DOHH2 (cell line): ENCODE measurements around the gene SRSF1.

Experiments
- H3F3A ChIP-seq: fragments of 200-600 bp; sonication (generic), shearing (Covaris generic); 2 replicates; pipeline ENCODE4 v1.6.0; 2016; ENCODE audit warnings: antibody characterized with exemption, mild to moderate bottlenecking; ENCODE audit not compliant: control insufficient read depth, insufficient read depth
- H3K27ac ChIP-seq: fragments of 200-600 bp; sonication (generic); 2 replicates; pipeline ENCODE4 v1.5.1; 2014; ENCODE audit warnings: low read depth, mild to moderate bottlenecking, low read length, moderate library complexity
- H3K27me3 ChIP-seq: fragments of 200-600 bp; sonication (generic); 2 replicates; pipeline ENCODE4 v1.6.1; 2014; ENCODE audit warnings: mild to moderate bottlenecking, low read length, mixed read lengths; ENCODE audit not compliant: control insufficient read depth
- H3K36me3 ChIP-seq: fragments of 200-600 bp; sonication (generic); 2 replicates; pipeline ENCODE4 v1.6.1; 2014; ENCODE audit warnings: mild to moderate bottlenecking, low read length, moderate library complexity, mixed read lengths; ENCODE audit not compliant: control insufficient read depth
- H3K4me1 ChIP-seq: fragments of 200-600 bp; sonication (generic); 2 replicates; pipeline ENCODE4 v1.6.1; 2014; ENCODE audit warnings: mild to moderate bottlenecking, low read length, mixed read lengths; ENCODE audit not compliant: control insufficient read depth
- H3K4me2 ChIP-seq: fragments of 200-600 bp; sonication (generic); 2 replicates; pipeline ENCODE4 v1.6.0; 2014; ENCODE audit warnings: mild to moderate bottlenecking, low read length, moderate library complexity
- H3K4me3 ChIP-seq: fragments of 200-600 bp; sonication (generic); 2 replicates; pipeline ENCODE4 v1.5.1; 2014; ENCODE audit warnings: mild to moderate bottlenecking, low read length, mixed read lengths
- H3K79me2 ChIP-seq: fragments of 200-600 bp; sonication (generic); 2 replicates; pipeline ENCODE4 v1.6.1; 2014; ENCODE audit warnings: mild to moderate bottlenecking, low read length, mixed read lengths; ENCODE audit not compliant: control insufficient read depth
- H3K9me2 ChIP-seq: fragments of 200-600 bp; sonication (generic); replicated peaks from 2 replicates; pipeline ENCODE4 v1.6.1; 2014; ENCODE audit warnings: mild to moderate bottlenecking, low read length, mixed read lengths; ENCODE audit not compliant: control insufficient read depth
- H3K9me3 ChIP-seq: fragments of 200-600 bp; sonication (generic); 2 replicates; pipeline ENCODE4 v1.6.1; 2014; ENCODE audit warnings: antibody characterized with exemption, low read length, mixed read lengths; ENCODE audit not compliant: control insufficient read depth, insufficient read depth
- H4K20me1 ChIP-seq: fragments of 200-600 bp; sonication (generic); 2 replicates; pipeline ENCODE4 v1.6.0; 2014; ENCODE audit warnings: low read depth, mild to moderate bottlenecking, antibody characterized with exemption, low read length, moderate library complexity; ENCODE audit not compliant: control insufficient read depth, insufficient read depth
- EZH2phosphoT487 ChIP-seq: fragments of 200-600 bp; sonication (generic); IDR thresholded peaks from 2 replicates; pipeline ENCODE4 v1.6.1; 2017; ENCODE audit warnings: borderline replicate concordance, mild to moderate bottlenecking, antibody characterized with exemption, low read length, moderate library complexity, mixed read lengths
- TF ChIP-seq, protein P1 (sequence below): fragments of 200-600 bp; sonication (generic); IDR thresholded peaks from one replicate; pipeline ENCODE4 v1.5.1; 2014; ENCODE audit warnings: antibody characterized with exemption, mild to moderate bottlenecking, low read depth, low read length; ENCODE audit not compliant: poor library complexity, severe bottlenecking

SRSF1 gene

DNA sequence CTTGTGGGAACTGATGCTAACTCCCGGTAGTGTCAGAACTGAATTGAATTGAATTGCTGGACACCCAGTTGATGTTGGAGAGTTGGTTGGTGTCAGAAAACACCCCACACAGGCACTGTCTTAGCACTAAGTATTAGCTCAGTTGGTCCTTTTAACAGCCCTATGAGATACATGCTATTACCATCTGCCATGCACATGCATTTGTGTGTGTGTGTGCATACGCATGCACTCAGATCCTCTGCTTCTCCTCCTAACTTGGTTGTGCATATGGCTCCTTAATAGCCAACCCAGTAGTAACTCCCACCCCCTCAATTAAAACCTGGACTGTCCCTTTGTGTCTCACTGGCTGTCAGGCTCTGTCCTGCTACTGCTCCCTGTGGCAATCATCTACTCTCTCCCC lies 43.9 kb upstream of the SRSF1 start:
- Histone ChIP-seq H3F3A (no peaks in the 10 kb centered on the region), H3K36me3 (no peaks in the 10 kb centered on the region), H4K20me1 (no peaks in the 10 kb centered on the region), H3K4me1 (no peaks in the 10 kb centered on the region), H3K79me2 (no peaks in the 10 kb centered on the region), H3K27ac (no peak overlapping the region), H3K9me2 (no peaks in the 10 kb centered on the region), H3K9me3 (no peaks in the 10 kb centered on the region), H3K4me2 (no peak overlapping the region), H3K4me3 (no peak overlapping the region), H3K27me3 (peaks cover 46% of the 10 kb centered on the region)
- TF ChIP-seq, protein P1, sequence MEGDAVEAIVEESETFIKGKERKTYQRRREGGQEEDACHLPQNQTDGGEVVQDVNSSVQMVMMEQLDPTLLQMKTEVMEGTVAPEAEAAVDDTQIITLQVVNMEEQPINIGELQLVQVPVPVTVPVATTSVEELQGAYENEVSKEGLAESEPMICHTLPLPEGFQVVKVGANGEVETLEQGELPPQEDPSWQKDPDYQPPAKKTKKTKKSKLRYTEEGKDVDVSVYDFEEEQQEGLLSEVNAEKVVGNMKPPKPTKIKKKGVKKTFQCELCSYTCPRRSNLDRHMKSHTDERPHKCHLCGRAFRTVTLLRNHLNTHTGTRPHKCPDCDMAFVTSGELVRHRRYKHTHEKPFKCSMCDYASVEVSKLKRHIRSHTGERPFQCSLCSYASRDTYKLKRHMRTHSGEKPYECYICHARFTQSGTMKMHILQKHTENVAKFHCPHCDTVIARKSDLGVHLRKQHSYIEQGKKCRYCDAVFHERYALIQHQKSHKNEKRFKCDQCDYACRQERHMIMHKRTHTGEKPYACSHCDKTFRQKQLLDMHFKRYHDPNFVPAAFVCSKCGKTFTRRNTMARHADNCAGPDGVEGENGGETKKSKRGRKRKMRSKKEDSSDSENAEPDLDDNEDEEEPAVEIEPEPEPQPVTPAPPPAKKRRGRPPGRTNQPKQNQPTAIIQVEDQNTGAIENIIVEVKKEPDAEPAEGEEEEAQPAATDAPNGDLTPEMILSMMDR: no peak
- no peak for TF ChIP-seq EZH2phosphoT487

DNA sequence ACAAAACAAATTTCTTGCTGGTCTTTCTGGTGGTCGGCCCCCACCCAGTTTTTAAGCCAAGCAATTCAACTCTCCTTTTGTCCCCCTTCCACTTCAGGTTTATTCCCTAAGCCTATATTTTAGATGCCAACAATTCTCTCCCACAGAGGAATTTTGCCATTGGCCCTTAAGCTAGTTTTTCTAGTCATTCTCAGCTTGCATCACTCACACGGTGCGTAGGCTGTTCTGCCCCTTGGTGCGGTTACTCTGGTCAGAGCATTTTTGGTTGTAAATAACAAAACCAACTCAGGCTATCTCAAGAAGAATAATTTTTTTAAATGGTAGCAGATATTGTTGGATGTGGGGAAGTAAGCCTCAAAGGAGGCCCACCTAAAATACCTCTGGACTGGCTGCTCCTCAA lies 42.5 kb upstream of the SRSF1 start:
- TF ChIP-seq, protein P1: no peak
- TF ChIP-seq EZH2phosphoT487: no peak
- no peaks in the 10 kb centered on the region for H3K9me2 ChIP-seq
- no peak overlapping the region for H3K4me2 ChIP-seq
- H3K4me1 ChIP-seq: no peaks in the 10 kb centered on the region
- no peaks in the 10 kb centered on the region for H3F3A ChIP-seq
- H3K79me2 ChIP-seq: no peaks in the 10 kb centered on the region
- H3K4me3 ChIP-seq: no peak overlapping the region
- H3K9me3 ChIP-seq: no peaks in the 10 kb centered on the region
- peaks cover 44% of the 10 kb centered on the region for H3K27me3 ChIP-seq
- H3K36me3 ChIP-seq: no peaks in the 10 kb centered on the region
- H4K20me1 ChIP-seq: no peaks in the 10 kb centered on the region
- H3K27ac ChIP-seq: no peak overlapping the region

DNA sequence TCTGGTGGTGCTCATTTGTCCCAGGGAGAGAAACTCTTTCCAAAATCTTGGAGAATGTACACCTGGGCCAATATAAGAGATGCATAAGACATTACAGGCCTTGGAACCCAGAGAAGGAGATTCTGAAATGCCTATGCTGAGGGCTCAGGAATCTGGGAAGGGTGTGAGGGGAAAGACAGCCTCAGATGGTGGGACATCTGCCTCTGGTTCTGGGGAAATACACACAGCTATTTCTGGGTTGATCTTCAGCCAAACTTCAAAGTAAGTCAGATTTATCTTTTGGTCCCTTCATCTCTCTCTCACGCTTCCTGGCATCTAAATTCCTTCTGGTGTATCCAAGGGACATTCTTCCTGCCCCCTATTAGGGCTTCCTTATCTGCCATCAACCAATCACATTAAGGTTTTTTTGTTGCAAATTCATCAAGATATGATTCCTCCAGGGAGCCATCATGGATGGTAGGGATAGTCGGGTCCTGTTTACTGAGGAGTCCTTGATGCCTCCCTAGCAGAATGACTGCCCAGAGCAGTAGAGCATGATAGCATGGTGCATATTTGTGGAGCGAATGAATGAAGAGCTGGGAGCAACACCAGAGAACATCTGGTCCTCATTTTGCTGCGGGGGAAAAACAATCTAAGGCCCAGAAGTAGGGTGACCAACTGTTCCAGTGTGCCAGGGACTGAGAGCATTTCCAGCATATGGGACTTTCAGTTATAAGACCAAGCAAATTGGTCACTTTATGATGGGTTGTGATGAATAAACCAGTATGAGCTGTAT lies 40.5 kb upstream of the SRSF1 start:
- no peak overlapping the region for H3K27ac ChIP-seq
- H3K79me2 ChIP-seq: no peaks in the 10 kb centered on the region
- H3K4me3 ChIP-seq: no peak overlapping the region
- H3K36me3 ChIP-seq: no peaks in the 10 kb centered on the region
- H3K27me3 ChIP-seq: peaks cover 42% of the 10 kb centered on the region
- no peak overlapping the region for H3K4me2 ChIP-seq
- no peaks in the 10 kb centered on the region for H3K4me1 ChIP-seq
- no peaks in the 10 kb centered on the region for H4K20me1 ChIP-seq
- no peaks in the 10 kb centered on the region for H3K9me2 ChIP-seq
- no peaks in the 10 kb centered on the region for H3K9me3 ChIP-seq
- H3F3A ChIP-seq: no peaks in the 10 kb centered on the region
- no peak for TF ChIP-seq EZH2phosphoT487
- TF ChIP-seq, protein P1: no peak
